ENCODE results near the gene DGKZ. TPM values are rescaled to one million over a fixed set of nuclear protein-coding genes. Genes with fewer than 3 reads are reported as not detected.

Gene DGKZ
- total RNA-seq, 1 experiment from 2014 or later = 68.9 TPM

- DNase-seq = no peak
- Histone ChIP-seq H2BK5ac (ENCODE audit: insufficient read length, low read length) (no peak overlapping the region), H3K14ac (ENCODE audit: insufficient read depth, low read length) (no peak overlapping the region; the same call in 1 of the 2 replicates), H3K27me3 (ENCODE audit: insufficient read depth, low read length) (no peaks in the 10 kb centered on the region), H3K9me3 (ENCODE audit: control insufficient read depth, low read depth, low read length) (no peaks in the 10 kb centered on the region), H2AK5ac (ENCODE audit: insufficient read length, low read length) (no peak overlapping the region), H4K5ac (ENCODE audit: insufficient read length, low read depth, low read length) (no peak overlapping the region), H3K27ac (ENCODE audit: insufficient read length, low read depth, low read length) (no peak overlapping the region), H3K4me1 (ENCODE audit: insufficient read depth, low read length) (peaks cover 20% of the 10 kb centered on the region; the same call in 1 of the 2 replicates), H3K79me2 (ENCODE audit: insufficient read depth, low read length) (peaks cover 14% of the 10 kb centered on the region; the same call in 1 of the 2 replicates), H4K91ac (ENCODE audit: insufficient read length, low read depth, low read length) (no peak overlapping the region), H2AFZ (ENCODE audit: low read length) (no peak overlapping the region), H3K23ac (ENCODE audit: insufficient read length, low read depth, low read length) (no peak overlapping the region), H3K4me2 (ENCODE audit: insufficient read depth, insufficient read length, low read length) (peak overlapping the region; percentile 93), H3K18ac (ENCODE audit: insufficient read length, low read depth, low read length) (no peak overlapping the region), H3K9ac (ENCODE audit: extremely low read depth, insufficient read length, low read length) (peak overlapping the region; percentile 60), H2BK120ac (ENCODE audit: low read depth, low read length, poor library complexity, severe bottlenecking) (no peak overlapping the region), H3K56ac (ENCODE audit: insufficient read length, low read depth, low read length) (no peak overlapping the region), H2BK15ac (ENCODE audit: low read depth, low read length) (no peak overlapping the region), H3T11ph (ENCODE audit: low read length) (no peak overlapping the region), H2BK20ac (ENCODE audit: low read depth, low read length, poor library complexity, severe bottlenecking) (no peak overlapping the region), H4K8ac (replicated peaks; ENCODE audit: insufficient read length, low read depth, low read length) (no peak overlapping the region), H3K23me2 (ENCODE audit: insufficient read length, low read depth, low read length, poor library complexity, severe bottlenecking) (peaks cover 10% of the 10 kb centered on the region), H4K20me1 (ENCODE audit: control insufficient read depth, insufficient read depth, insufficient read length) (peaks cover 5% of the 10 kb centered on the region), H2BK12ac (ENCODE audit: insufficient read length, low read depth, low read length) (no peak overlapping the region), H3K79me1 (ENCODE audit: insufficient read depth, low read depth, low read length, poor library complexity, severe bottlenecking) (peaks cover 8% of the 10 kb centered on the region), H3K4ac (ENCODE audit: low read depth, low read length) (no peak overlapping the region)
- Mint-ChIP-seq H3K36me3 (ENCODE audit: insufficient read depth in 1 of 3, low read depth in 3 of 3) (peaks cover 0 to 4% (median 0%) of the 10 kb centered on the region in 3 experiments; a peak in 1 of 7 replicates), H3K9me3 (no peaks in the 10 kb centered on the region; a peak in 2 of 5 replicates), H3K27ac (peak overlapping the region in 1 of 3 experiments; percentile 73; a peak in 1 of 7 replicates), H3K4me1 (peaks cover 71% of the 10 kb centered on the region in 2 experiments), H3K27me3 (ENCODE audit: low read depth) (peaks cover 10% of the 10 kb centered on the region), H3K4me3 (peak overlapping the region; percentile 77 to 87)
- TF ChIP-seq CTCF (conservative IDR thresholded peaks at IDR 0.05) = no peak
- no CpG with 5 or more reads among the region's 18 CpGs for WGBS (ENCODE audit: extremely low coverage, insufficient read length, low lambda C conversion rate)
Observed at GRCh38 chr11:46348566-46349401, 1.5 kb downstream of the DGKZ start.
